HCT116 (cell line): Measurements from ENCODE around the gene ARID5A. TPM values are rescaled to one million over a fixed set of nuclear protein-coding genes. Genes with fewer than 3 reads are reported as not detected.

Experiments used
- CBX3 ChIP-seq: IDR thresholded peaks from 2 replicates; pipeline ENCODE4 v1.6.1; 2012; ENCODE audit warnings: low read depth
- CEBPB ChIP-seq: IDR thresholded peaks from 2 replicates; pipeline ENCODE4 v1.6.1; 2012; ENCODE audit warnings: low read depth
- EZH2 ChIP-seq: fragments of 200-600 bp; sonication (generic); IDR thresholded peaks from 2 replicates; pipeline ENCODE4 v1.6.1; 2017; ENCODE audit warnings: antibody characterized with exemption, mixed run types
- FOSL1 ChIP-seq: IDR thresholded peaks from 2 replicates; pipeline ENCODE4 v1.6.1; 2012; ENCODE audit warnings: low read depth
- REST ChIP-seq: IDR thresholded peaks from 2 replicates; pipeline ENCODE4 v1.6.1; 2012; ENCODE audit warnings: low read depth
- YY1 ChIP-seq: IDR thresholded peaks from 2 replicates; pipeline ENCODE4 v1.6.1; 2011; ENCODE audit warnings: low read length, low read depth, moderate library complexity, mild to moderate bottlenecking; ENCODE audit not compliant: insufficient replicate concordance; ENCODE audit errors: extremely low read depth
- ZBTB33 ChIP-seq: IDR thresholded peaks from 2 replicates; pipeline ENCODE4 v1.6.1; 2011; ENCODE audit warnings: mild to moderate bottlenecking, low read length, moderate library complexity; ENCODE audit not compliant: insufficient replicate concordance; ENCODE audit errors: extremely low read depth
- ZFX ChIP-seq: fragments of 450-650 bp; IDR thresholded peaks from 2 replicates; pipeline ENCODE4 v1.6.1; 2017
- ZNF274 ChIP-seq: fragments of 200-500 bp; sonication (Bioruptor generic); IDR thresholded peaks from 2 replicates; pipeline ENCODE4 v1.6.1; 2014; ENCODE audit warnings: mild to moderate bottlenecking, low read depth, low read length, inconsistent platforms
- total RNA-seq: library from RNA; stranded (reverse); gene quantifications from one replicate; pipeline ENCODE4 v1.2.1, GENCODE V29; 2021; ENCODE audit not compliant: unreplicated experiment

Gene ARID5A
- total RNA-seq, 1 experiment from 2014 or later = 8.2 TPM

GRCh38 chr2:96548558-96549465, 12.3 kb downstream of the ARID5A start (continued):
- TF ChIP-seq REST = no peak
- no peak for TF ChIP-seq ZBTB33
- no peak for TF ChIP-seq ZNF274
- TF ChIP-seq FOSL1 = no peak
- TF ChIP-seq CEBPB = no peak
- TF ChIP-seq CBX3 = no peak
- TF ChIP-seq EZH2 = no peak
- no peak for TF ChIP-seq ZFX
- TF ChIP-seq YY1 = no peak
